ENCODE data around the gene ZCCHC24.

- no peak for TF ChIP-seq POLR2A (IDR thresholded peaks at IDR 0.05)
- TF ChIP-seq CTCF (IDR thresholded peaks at IDR 0.05): no peak
These were observed 50.8 kb downstream of the ZCCHC24 start for GRCh38 chr10:79394664-79395063.

All from testis (tissue), 2 donors.